Activated CD4-positive, alpha-beta T cell treated with anti-CD3 and anti-CD28 coated beads, Interleukin-2, amount 10 ng/mL, durations not matched to agents 24 days and 14 days (primary cell): ENCODE data around the gene TUBB4B. TPM values are rescaled to one million over a fixed set of nuclear protein-coding genes. Genes with fewer than 3 reads are reported as not detected.
A peak's percentile ranks its signal among the peaks of the same experiment; 100 is the strongest.
"Not testable (repeated sequence)": the region's sequence is repeated elsewhere in the genome, so short reads cannot be mapped to it uniquely, and the experiment has no call there.

Source experiments
- DNase-seq: peaks from one replicate; pipeline ENCODE4 v3.0.0; 2022
- H3K27ac Mint-ChIP-seq: one replicate; pipeline ENCODE4 v1.8.0; 2022; ENCODE audit warnings: mild to moderate bottlenecking, mixed read lengths
- H3K27me3 Mint-ChIP-seq: one replicate; pipeline ENCODE4 v1.8.0; 2022; ENCODE audit warnings: mixed read lengths
- H3K36me3 Mint-ChIP-seq: one replicate; pipeline ENCODE4 v1.8.0; 2022; ENCODE audit warnings: low read depth, mild to moderate bottlenecking, mixed read lengths
- H3K4me1 Mint-ChIP-seq: one replicate; pipeline ENCODE4 v1.8.0; 2021; ENCODE audit warnings: mixed read lengths
- H3K4me3 Mint-ChIP-seq: one replicate; pipeline ENCODE4 v1.8.0; 2022; ENCODE audit warnings: mild to moderate bottlenecking, moderate library complexity, mixed read lengths
- H3K9me3 Mint-ChIP-seq: one replicate; pipeline ENCODE4 v1.8.0; 2021; ENCODE audit warnings: mixed read lengths
- intact Hi-C: fragments of 100-400 bp; cut with micrococcal nuclease; formaldehyde crosslinking; loops from one replicate; pipeline ENCODE4 v1.15.1; 2023
- total RNA-seq: library from RNA; stranded (reverse); gene quantifications from 2 replicates; pipeline ENCODE4 v1.2.3, GENCODE V29; 2022

TUBB4B gene
- total RNA-seq, 1 donor from 2014 or later = 299 TPM

GRCh38 chr9:137252555-137253506 lies 11.7 kb downstream of the TUBB4B start:
- H3K27ac Mint-ChIP-seq = no peak overlapping the region
- intact Hi-C loops = no loop called here
- no peaks in the 10 kb centered on the region for H3K9me3 Mint-ChIP-seq
- no peak for DNase-seq
- H3K27me3 Mint-ChIP-seq = peaks cover 1% of the 10 kb centered on the region
- peaks cover 13% of the 10 kb centered on the region for H3K4me1 Mint-ChIP-seq
- H3K4me3 Mint-ChIP-seq = no peak overlapping the region
- peaks cover 5% of the 10 kb centered on the region for H3K36me3 Mint-ChIP-seq

- Mint-ChIP-seq H3K27me3 (peaks cover 1% of the 10 kb centered on the region), H3K9me3 (no peaks in the 10 kb centered on the region), H3K36me3 (peaks cover 9% of the 10 kb centered on the region), H3K4me3 (peak overlapping the region; percentile 90), H3K27ac (peak overlapping the region; percentile 83), H3K4me1 (peaks cover 13% of the 10 kb centered on the region)
- peak; percentile 64 for DNase-seq
- intact Hi-C loops = no loop called here
Measured at GRCh38 chr9:137253717-137254623, 12.9 kb downstream of the TUBB4B start.

DNA sequence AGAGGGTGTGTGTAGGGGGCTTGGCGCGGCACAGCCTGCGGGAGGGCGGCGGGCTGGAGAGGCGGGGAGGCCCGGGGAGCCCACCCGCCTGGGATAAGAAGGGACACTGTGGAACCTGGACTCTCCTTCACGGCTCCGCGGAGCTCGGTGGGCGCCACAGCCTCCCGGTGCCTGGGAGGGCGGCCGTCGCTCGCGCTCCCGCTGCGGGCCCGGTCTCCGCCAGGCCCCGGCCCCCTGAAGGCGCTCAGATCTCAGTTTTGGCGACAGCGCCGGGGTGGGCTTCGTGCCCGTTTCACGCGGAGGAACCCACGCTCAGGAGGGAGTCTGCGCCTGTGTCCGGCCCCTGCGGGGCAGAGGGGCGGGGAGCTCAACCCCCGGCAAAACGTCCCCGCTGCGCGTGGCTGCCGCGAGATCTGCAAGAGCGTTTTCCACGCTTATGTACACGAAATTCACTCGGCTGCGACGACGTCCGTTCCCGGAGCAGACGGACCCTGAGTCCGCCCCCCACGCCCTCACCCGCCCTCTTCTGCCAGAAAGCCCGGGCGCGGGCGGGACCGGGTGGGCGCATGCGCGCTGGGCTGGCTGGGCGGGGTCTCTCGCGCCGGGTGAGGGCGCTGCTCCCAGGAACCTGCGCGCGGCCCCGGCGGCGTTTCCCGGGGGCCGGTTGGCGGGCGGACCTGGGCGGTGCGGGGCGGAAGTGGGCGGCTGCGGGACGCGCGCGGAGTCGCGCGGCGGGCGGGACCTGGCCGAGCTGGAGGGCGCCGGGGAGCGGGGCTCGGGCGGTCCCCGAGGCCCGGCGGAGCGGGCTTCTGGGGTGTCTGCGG lies 13.7 kb downstream of the TUBB4B start, which contains the start of gene NELFB:
TSS of gene NELFB (plus strand) at position 704 of the 824 bp plus-strand sequence.
- peaks cover 12% of the 10 kb centered on the region for H3K36me3 Mint-ChIP-seq
- peak within 1 kb of the TSS; percentile 90 for H3K4me3 Mint-ChIP-seq
- H3K27ac Mint-ChIP-seq = peak within 1 kb of the TSS; percentile 84
- intact Hi-C loops = loop anchor here (1.0 kb wide), 1 partner anchor 14 kb away; the partner anchor contains the start of gene TUBB4B
- peak; percentile 100 for DNase-seq
- H3K4me1 Mint-ChIP-seq = peaks cover 13% of the 10 kb centered on the region
- peaks cover 1% of the 10 kb centered on the region for H3K27me3 Mint-ChIP-seq
- H3K9me3 Mint-ChIP-seq = no peaks in the 10 kb centered on the region

- Mint-ChIP-seq H3K9me3 (no peaks in the 10 kb centered on the region), H3K27me3 (peaks cover 1% of the 10 kb centered on the region), H3K36me3 (peaks cover 12% of the 10 kb centered on the region), H3K4me3 (peak overlapping the region; percentile 87), H3K27ac (peak overlapping the region; percentile 84), H3K4me1 (peaks cover 13% of the 10 kb centered on the region)
- DNase-seq = no peak
- intact Hi-C loops = loop anchor here (1.0 kb wide), 1 partner anchor 14 kb away; the partner anchor contains the start of gene TUBB4B
Measured at GRCh38 chr9:137255448-137256114, 14.5 kb downstream of the TUBB4B start.

- H3K4me1 Mint-ChIP-seq = peaks cover 13% of the 10 kb centered on the region
- no peaks in the 10 kb centered on the region for H3K9me3 Mint-ChIP-seq
- H3K4me3 Mint-ChIP-seq = peak overlapping the region; percentile 87
- no peak overlapping the region for H3K27ac Mint-ChIP-seq
- DNase-seq = no peak
- intact Hi-C loops = no loop called here
- peaks cover 1% of the 10 kb centered on the region for H3K27me3 Mint-ChIP-seq
- peaks cover 12% of the 10 kb centered on the region for H3K36me3 Mint-ChIP-seq
Measured at GRCh38 chr9:137256362-137256761, 15.3 kb downstream of the TUBB4B start.

- peak overlapping the region; percentile 87 for H3K4me3 Mint-ChIP-seq
- peaks cover 13% of the 10 kb centered on the region for H3K4me1 Mint-ChIP-seq
- peaks cover 1% of the 10 kb centered on the region for H3K27me3 Mint-ChIP-seq
- no peak overlapping the region for H3K27ac Mint-ChIP-seq
- no peak for DNase-seq
- no peaks in the 10 kb centered on the region for H3K9me3 Mint-ChIP-seq
- intact Hi-C loops = no loop called here
- peaks cover 15% of the 10 kb centered on the region for H3K36me3 Mint-ChIP-seq
Measured at GRCh38 chr9:137256856-137257255, 15.8 kb downstream of the TUBB4B start.

GRCh38 chr9:137262173-137262908 lies 21.3 kb downstream of the TUBB4B start:
- DNase-seq, H3K4me3 Mint-ChIP-seq, H3K27me3 Mint-ChIP-seq, intact Hi-C loops, H3K4me1 Mint-ChIP-seq, H3K27ac Mint-ChIP-seq, H3K9me3 Mint-ChIP-seq: not testable (repeated sequence)
- peaks cover 28% of the 10 kb centered on the region for H3K36me3 Mint-ChIP-seq

GRCh38 chr9:137262909-137263285 lies 21.8 kb downstream of the TUBB4B start:
- Mint-ChIP-seq H3K4me1 (no peaks in the 10 kb centered on the region), H3K27me3 (no peaks in the 10 kb centered on the region), H3K9me3 (no peaks in the 10 kb centered on the region), H3K27ac (no peak overlapping the region), H3K4me3 (no peak overlapping the region), H3K36me3 (peaks cover 34% of the 10 kb centered on the region)
- DNase-seq = no peak
- intact Hi-C loops = no loop called here

- no peaks in the 10 kb centered on the region for H3K4me1 Mint-ChIP-seq
- H3K9me3 Mint-ChIP-seq = no peaks in the 10 kb centered on the region
- no peak overlapping the region for H3K27ac Mint-ChIP-seq
- H3K36me3 Mint-ChIP-seq = peaks cover 37% of the 10 kb centered on the region
- H3K4me3 Mint-ChIP-seq = no peak overlapping the region
- intact Hi-C loops = no loop called here
- DNase-seq = no peak
- no peaks in the 10 kb centered on the region for H3K27me3 Mint-ChIP-seq
Measured at GRCh38 chr9:137263506-137263905, 22.4 kb downstream of the TUBB4B start.

GRCh38 chr9:137264067-137264466 lies 23.0 kb downstream of the TUBB4B start:
- intact Hi-C loops = no loop called here
- Mint-ChIP-seq H3K9me3 (no peaks in the 10 kb centered on the region), H3K27ac (no peak overlapping the region), H3K4me3 (no peak overlapping the region), H3K36me3 (peaks cover 36% of the 10 kb centered on the region), H3K4me1 (no peaks in the 10 kb centered on the region), H3K27me3 (no peaks in the 10 kb centered on the region)
- no peak for DNase-seq

GRCh38 chr9:137265496-137266161 lies 24.5 kb downstream of the TUBB4B start:
- H3K27ac Mint-ChIP-seq = no peak overlapping the region
- no peak for DNase-seq
- no peak overlapping the region for H3K4me3 Mint-ChIP-seq
- no peaks in the 10 kb centered on the region for H3K27me3 Mint-ChIP-seq
- peaks cover 34% of the 10 kb centered on the region for H3K36me3 Mint-ChIP-seq
- intact Hi-C loops = no loop called here
- no peaks in the 10 kb centered on the region for H3K4me1 Mint-ChIP-seq
- no peaks in the 10 kb centered on the region for H3K9me3 Mint-ChIP-seq

DNA sequence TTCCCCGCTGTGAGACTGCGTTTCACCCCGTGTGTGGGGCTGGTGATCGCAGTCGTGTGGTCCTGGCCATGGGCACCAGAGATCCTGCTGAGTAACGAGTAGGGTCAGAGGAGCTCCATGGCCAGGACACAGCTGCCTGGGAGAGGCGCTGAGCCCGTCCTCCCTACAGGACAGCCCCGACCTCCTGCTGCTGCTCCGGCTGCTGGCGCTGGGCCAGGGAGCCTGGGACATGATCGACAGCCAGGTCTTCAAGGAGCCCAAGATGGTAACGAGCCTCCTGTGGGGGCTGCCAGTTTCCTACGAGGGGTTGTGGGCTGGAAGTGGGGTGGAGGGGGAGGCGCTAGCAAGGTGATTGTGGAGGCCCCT lies 25.1 kb downstream of the TUBB4B start:
- Mint-ChIP-seq H3K27me3 (no peaks in the 10 kb centered on the region), H3K9me3 (no peaks in the 10 kb centered on the region), H3K4me3 (no peak overlapping the region), H3K36me3 (peaks cover 36% of the 10 kb centered on the region), H3K27ac (no peak overlapping the region), H3K4me1 (no peaks in the 10 kb centered on the region)
- DNase-seq = no peak
- intact Hi-C loops = no loop called here
